ENCODE results near the gene CLSTN2. TPM values are rescaled to one million over a fixed set of nuclear protein-coding genes. Genes with fewer than 3 reads are reported as not detected.

The CLSTN2 gene
- total and polyA plus RNA-seq, 2 of the 8 experiments (the other 6 are each of a cell fraction or from before 2014, with no cell fraction given): 0.39 to 0.52 TPM

- TF ChIP-seq ZNF274 (IDR thresholded peaks at IDR 0.05; ENCODE audit: borderline replicate concordance, extremely low read depth, low read length): no peak
These were observed 449.9 kb downstream of the CLSTN2 start (continued) for GRCh38 chr3:140384876-140385275.

Measured in H1 (cell line).